K562 (cell line): ENCODE results near the gene LRRC37B. TPM values are rescaled to one million over a fixed set of nuclear protein-coding genes. Genes with fewer than 3 reads are reported as not detected.
"Not testable (repeated sequence)": the region's sequence is repeated elsewhere in the genome, so short reads cannot be mapped to it uniquely, and the experiment has no call there.

Experiments
- ATAC-seq: fragments of 200-7000 bp; cut with Tn5 transposase; 3 replicates; pipeline ENCODE4 v1.9.1; 2020; ENCODE audit warnings: moderate library complexity
- BruUV-seq: library from RNA; stranded (reverse); fragments of 400-500 nt; replicated peaks from 2 replicates; lab custom pipeline; 2021; lab: Mats Ljungman, UMichigan
- CTCF ChIA-PET: fragments of 300-600 bp; formaldehyde crosslinking; extraction: SDS; loops from one replicate; lab custom pipeline; 2021; ENCODE audit warnings: low intra/inter-chr PET ratio; lab: Yijun Ruan, JAX
- POLR2A ChIA-PET: fragments of 300-600, 350-650 bp; sonication (Branson Sonifier 250); formaldehyde crosslinking; extraction: SDS; loops from one replicate; lab custom pipeline; 2021; ENCODE audit warnings: antibody characterized with exemption, inconsistent platforms; lab: Yijun Ruan, JAX
- DNase-seq, 4 experiments: peaks; one replicate each; pipeline versions ENCODE4 v3.0.0 to v3.0.0-alpha.2; 2011 to 2018; ENCODE audit warnings: low spot score in 3 of 4, mixed read lengths in 3 of 4; ENCODE audit errors: extremely low read depth in 1 of 4
- FAIRE-seq: peaks from 2 replicates; lab custom pipeline; 2011; peaks lifted over from hg19 to GRCh38; lab: Jason Lieb, UNC
- H2AFZ ChIP-seq: 2 replicates; pipeline ENCODE4 v1.6.0; 2011; ENCODE audit warnings: low read depth, low read length, control low read depth, inconsistent platforms
- H3K27ac ChIP-seq: fragments of 200-600 bp; 3 replicates; pipeline ENCODE4 v1.8.0; 2011; ENCODE audit warnings: low read depth, mild to moderate bottlenecking, control low read depth, inconsistent platforms, low read length, moderate library complexity, mixed read lengths; ENCODE audit errors: extremely low read depth
- H3K27me3 ChIP-seq, 2 experiments: fragments of 300-600 bp in 1 of 2; 2 replicates in 1 of 2; 3 replicates in 1 of 2; pipeline versions ENCODE4 v1.6.0 to v1.8.0; 2011; ENCODE audit warnings: inconsistent platforms in 2 of 2, low read length in 2 of 2, mild to moderate bottlenecking in 1 of 2, mixed read lengths in 1 of 2, moderate library complexity in 1 of 2; ENCODE audit not compliant: control insufficient read depth in 2 of 2, insufficient read depth in 2 of 2
- H3K36me3 ChIP-seq: fragments of 300-600 bp; 3 replicates; pipeline ENCODE4 v1.8.0; 2011; ENCODE audit warnings: mild to moderate bottlenecking, low read length, inconsistent platforms; ENCODE audit not compliant: control insufficient read depth, insufficient read depth
- H3K4me1 ChIP-seq, 2 experiments: fragments of 200-600 bp in 1 of 2; replicated peaks in 1 of 2; 2 replicates in 1 of 2; 3 replicates in 1 of 2; pipeline versions ENCODE4 v1.5.1 to v1.8.0; 2011; ENCODE audit warnings: inconsistent platforms in 2 of 2, low read length in 2 of 2, mild to moderate bottlenecking in 1 of 2, mixed read lengths in 1 of 2, moderate library complexity in 1 of 2; ENCODE audit not compliant: control insufficient read depth in 2 of 2, insufficient read depth in 2 of 2
- H3K4me2 ChIP-seq: 2 replicates; pipeline ENCODE4 v1.6.1; 2011; ENCODE audit warnings: low read length, control low read depth, inconsistent platforms, mixed read lengths; ENCODE audit not compliant: insufficient read depth
- H3K4me3 ChIP-seq: fragments of 200-600 bp; sonication (generic), shearing (Covaris generic); 2 replicates; pipeline ENCODE4 v1.5.1; 2016; ENCODE audit warnings: control low read depth, inconsistent platforms
- H3K79me2 ChIP-seq: fragments of 200-600 bp; 3 replicates; pipeline ENCODE4 v1.8.0; 2011; ENCODE audit warnings: low read length, inconsistent platforms; ENCODE audit not compliant: control insufficient read depth, insufficient read depth
- H3K9ac ChIP-seq, 2 experiments: 2 replicates each; pipeline versions ENCODE4 v1.6.0 to v1.6.1; 2011; ENCODE audit warnings: low read depth in 2 of 2, low read length in 2 of 2, control low read depth in 1 of 2, inconsistent platforms in 1 of 2, mild to moderate bottlenecking in 1 of 2, mixed read lengths in 1 of 2; ENCODE audit not compliant: insufficient read depth in 1 of 2
- H3K9me1 ChIP-seq: one replicate; pipeline ENCODE4 v1.6.0; 2011; ENCODE audit warnings: inconsistent platforms, mild to moderate bottlenecking, low read length, moderate library complexity; ENCODE audit not compliant: control insufficient read depth, insufficient read depth
- H3K9me3 ChIP-seq: replicated peaks from 2 replicates; pipeline ENCODE4 v1.5.1; 2011; ENCODE audit warnings: low read depth, low read length, inconsistent platforms; ENCODE audit not compliant: control insufficient read depth, insufficient read depth
- H4K20me1 ChIP-seq: replicated peaks from 2 replicates; pipeline ENCODE4 v1.6.1; 2011; ENCODE audit warnings: low read length, inconsistent platforms, mixed read lengths; ENCODE audit not compliant: control insufficient read depth, insufficient read depth
- CREM ChIP-seq: IDR thresholded peaks from 2 replicates; pipeline ENCODE4 v1.6.1; 2014; ENCODE audit warnings: antibody characterized with exemption, low read depth
- HNRNPK ChIP-seq: fragments of 200-400 bp; formaldehyde crosslinking; IDR thresholded peaks from one replicate; pipeline ENCODE4 v1.6.1; 2018; ENCODE audit warnings: mild to moderate bottlenecking, low read depth, low read length; ENCODE audit not compliant: poor library complexity, severe bottlenecking
- RBFOX2 ChIP-seq: fragments of 200-400 bp; formaldehyde crosslinking; IDR thresholded peaks from 2 replicates; pipeline ENCODE4 v1.6.1; 2017; ENCODE audit warnings: low read depth, mild to moderate bottlenecking, low read length, moderate library complexity
- ZNF785 ChIP-seq: fragments of 250-450 bp; sonication (Bioruptor Pico); IDR thresholded peaks from 2 replicates; pipeline ENCODE4 v1.4.0; 2020; ENCODE audit warnings: mild to moderate bottlenecking
- WGBS: fragments of 100-300 bp; shearing (Covaris generic); methylation state at CpG from one replicate; pipeline ENCODE4 v1.1.6; 2016; ENCODE audit warnings: low coverage, mixed read lengths; ENCODE audit not compliant: insufficient coverage; ENCODE audit errors: missing lambda C conversion rate; 5-methylcytosine and 5-hydroxymethylcytosine counted together
- in situ Hi-C: fragments of 300-500 bp; cut with MboI; formaldehyde crosslinking; loops from 4 replicates; pipeline ENCODE4 v1.15.0; 2018; ENCODE audit warnings: inconsistent platforms, mixed read lengths
- intact Hi-C: fragments of 100-400 bp; cut with micrococcal nuclease; formaldehyde crosslinking; loops from 2 replicates; pipeline ENCODE4 v1.14.2; 2022
- polyA plus RNA-seq, 8 experiments: library from polyadenylated mRNA; depleted of rRNA in 4 of 8; stranded (reverse) in 5 of 8; unstranded in 3 of 8; fragments of >200 nt; fragmentation: Nextera tagmentation in 2 of 8; fragmentation: Illumina TruSeq in 1 of 8; extraction: Ambion mirVana in 2 of 8; extraction: Trizol in 1 of 8; gene quantifications; 2 replicates each; pipeline versions ENCODE4 v1.2.1 to v1.2.3, GENCODE V29; 2011 to 2014; ENCODE audit warnings: inconsistent platforms in 1 of 8, missing spikeins in 1 of 8
- total RNA-seq, 7 experiments: library from RNA; depleted of rRNA in 6 of 7; stranded (reverse); fragments of >200 nt in 6 of 7; fragmentation: Illumina TruSeq in 2 of 7; extraction: Trizol in 2 of 7; gene quantifications; 2 replicates each; pipeline versions ENCODE4 v1.2.1 to v1.2.3, GENCODE V29; 2011 to 2021; ENCODE audit warnings: low replicate concordance in 1 of 7
- TF ChIP-seq, protein P1 (sequence below): fragments of 250-450 bp; sonication (Bioruptor Pico); IDR thresholded peaks from 2 replicates; pipeline ENCODE4 v1.4.0; 2020; ENCODE audit warnings: borderline replicate concordance

Gene LRRC37B
- total and polyA plus RNA-seq, 9 of the 15 experiments (the other 6 are each of a cell fraction or from before 2014, with no cell fraction given): 2.7 to 19.8 (median 12.4) TPM

DNA sequence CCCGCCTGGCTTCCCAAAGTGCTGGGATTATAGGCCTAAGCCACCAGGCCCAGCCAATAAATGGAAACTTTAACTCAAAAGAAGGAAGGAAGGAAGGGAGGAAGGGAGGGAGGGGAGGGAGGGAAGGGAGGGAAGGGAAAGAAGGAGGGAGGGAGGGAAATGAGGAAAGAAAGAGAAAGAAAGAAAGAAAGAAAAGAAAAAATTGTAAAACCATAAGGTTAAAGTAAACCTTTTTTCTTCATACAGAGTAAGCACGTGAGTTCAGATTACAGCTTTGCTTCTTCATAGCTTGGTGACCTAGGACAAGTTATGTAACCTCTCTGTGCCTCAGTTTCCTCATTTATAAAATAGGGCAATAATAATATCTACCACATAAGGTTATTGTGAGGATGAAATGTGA lies 26.0 kb downstream of the LRRC37B start:
- POLR2A ChIA-PET: no interaction called here
- H3K79me2 ChIP-seq: no peaks in the 10 kb centered on the region

DNA sequence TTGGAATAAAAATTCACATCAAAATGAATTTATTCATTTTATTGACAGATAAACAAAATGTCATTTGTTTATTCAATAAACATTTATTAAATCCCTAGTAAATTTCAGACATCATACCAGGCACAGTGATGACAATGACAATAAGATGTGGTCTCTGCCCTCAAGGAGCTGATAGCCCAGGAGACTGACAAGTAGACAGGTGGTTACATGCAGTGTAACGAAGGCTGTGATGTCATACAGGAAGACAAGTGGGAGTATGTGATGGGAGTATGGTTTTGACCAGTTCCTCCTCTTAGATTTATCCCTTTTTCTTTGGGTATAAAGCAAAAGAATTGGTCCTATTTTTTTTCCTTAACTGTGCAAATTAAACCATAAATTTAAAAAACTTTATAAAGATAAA lies 26.6 kb downstream of the LRRC37B start:
- ATAC-seq, H3K27me3 ChIP-seq, H3K27ac ChIP-seq, POLR2A ChIA-PET, H3K9me3 ChIP-seq: not testable (repeated sequence)
- TF ChIP-seq CREM: 0 out of 2 replicates have a peak, but pooled peaks have one; percentile 10
- TF ChIP-seq, all 486 proteins: peak for 1; not testable (repeated sequence) for 485
- CTCF ChIA-PET, DNase-seq, H3K9ac ChIP-seq, FAIRE-seq, H2AFZ ChIP-seq, H3K4me2 ChIP-seq, H3K79me2 ChIP-seq, intact Hi-C loops, H3K4me3 ChIP-seq, BruUV-seq, H3K9me1 ChIP-seq, in situ Hi-C loops, H3K4me1 ChIP-seq, H4K20me1 ChIP-seq: not testable (repeated sequence)
- peaks cover 18% of the 10 kb centered on the region; the same call in 1 of the 3 replicates for H3K36me3 ChIP-seq
- 85% methylated on average over 1 of the region's 1 CpG for WGBS

More for the DNA sequence above, 26.0 kb downstream of the LRRC37B start:
- in situ Hi-C loops: no loop called here
- peaks cover 18% of the 10 kb centered on the region; the same call in 1 of the 3 replicates for H3K36me3 ChIP-seq
- DNase-seq (no peak), ATAC-seq (no peak), FAIRE-seq (no peak)
- H3K9me1 ChIP-seq: no peaks in the 10 kb centered on the region
- no TSS peak for BruUV-seq
- H3K4me2 ChIP-seq: no peak overlapping the region
- H3K27ac ChIP-seq: no peak overlapping the region
- no peaks in the 10 kb centered on the region for H3K4me1 ChIP-seq
- no peaks in the 10 kb centered on the region for H3K27me3 ChIP-seq
- intact Hi-C loops: no loop called here
- no peak overlapping the region for H2AFZ ChIP-seq
- no peak overlapping the region for H3K9ac ChIP-seq
- WGBS: 83% methylated on average over 2 of the region's 2 CpGs
- TF ChIP-seq HNRNPK: peak; percentile 61
- no peak for TF ChIP-seq RBFOX2
- TF ChIP-seq, protein P1, sequence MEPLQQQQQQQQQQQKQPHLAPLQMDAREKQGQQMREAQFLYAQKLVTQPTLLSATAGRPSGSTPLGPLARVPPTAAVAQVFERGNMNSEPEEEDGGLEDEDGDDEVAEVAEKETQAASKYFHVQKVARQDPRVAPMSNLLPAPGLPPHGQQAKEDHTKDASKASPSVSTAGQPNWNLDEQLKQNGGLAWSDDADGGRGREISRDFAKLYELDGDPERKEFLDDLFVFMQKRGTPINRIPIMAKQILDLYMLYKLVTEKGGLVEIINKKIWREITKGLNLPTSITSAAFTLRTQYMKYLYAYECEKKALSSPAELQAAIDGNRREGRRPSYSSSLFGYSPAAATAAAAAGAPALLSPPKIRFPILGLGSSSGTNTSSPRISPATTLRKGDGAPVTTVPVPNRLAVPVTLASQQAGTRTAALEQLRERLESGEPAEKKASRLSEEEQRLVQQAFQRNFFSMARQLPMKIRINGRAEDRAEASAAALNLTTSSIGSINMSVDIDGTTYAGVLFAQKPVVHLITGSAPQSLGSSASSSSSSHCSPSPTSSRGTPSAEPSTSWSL (CRISPR knock-in tag): no peak
- TF ChIP-seq ZNF785 (CRISPR knock-in tag): no peak
- no peaks in the 10 kb centered on the region for H4K20me1 ChIP-seq
- no peaks in the 10 kb centered on the region for H3K9me3 ChIP-seq
- no peak overlapping the region for H3K4me3 ChIP-seq
- CTCF ChIA-PET: no interaction called here

DNA sequence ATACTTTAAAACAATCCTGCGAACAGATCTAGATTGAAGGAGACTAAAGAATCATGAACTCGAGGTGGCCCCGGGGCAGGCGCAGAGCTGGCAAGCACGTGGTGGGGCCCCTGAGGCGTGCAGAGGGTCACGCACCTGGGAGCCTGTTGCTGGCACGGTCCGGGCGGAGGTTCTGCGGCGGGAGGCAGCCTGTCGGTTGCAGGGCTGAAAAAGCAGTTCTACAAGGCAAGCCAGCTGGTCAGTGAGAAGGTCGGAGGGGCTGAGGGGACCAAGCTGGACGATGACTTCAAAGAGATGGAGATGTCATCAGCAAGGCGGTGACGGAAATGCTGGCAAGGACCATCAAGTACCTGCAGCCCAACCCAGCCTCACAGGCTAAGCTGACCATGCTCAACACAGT lies 33.1 kb downstream of the LRRC37B start:
- H3K4me2 ChIP-seq, H3K27me3 ChIP-seq, ATAC-seq: not testable (repeated sequence)

More for the DNA sequence above, 33.1 kb downstream of the LRRC37B start:
- H3K4me1 ChIP-seq, H3K79me2 ChIP-seq, POLR2A ChIA-PET, H3K27ac ChIP-seq, DNase-seq, H3K9ac ChIP-seq, FAIRE-seq, intact Hi-C loops, H4K20me1 ChIP-seq, H3K9me3 ChIP-seq, H3K9me1 ChIP-seq, BruUV-seq, H2AFZ ChIP-seq, H3K4me3 ChIP-seq, CTCF ChIA-PET: not testable (repeated sequence)
- WGBS: 77% methylated on average over 9 of the region's 17 CpGs
- H3K36me3 ChIP-seq: peaks cover 15% of the 10 kb centered on the region; the same call in 1 of the 3 replicates
- in situ Hi-C loops: loop anchor here (10.0 kb wide), 1 partner anchor 1415 kb away; no protein-coding TSS in a partner anchor
